GM15510 (cell line): ENCODE results near the gene CST8.

Experiments used
- POLR2A ChIP-seq: IDR thresholded peaks from 3 replicates; pipeline ENCODE4 v1.6.1; 2011; ENCODE audit warnings: borderline replicate concordance; ENCODE audit not compliant: insufficient read length; ENCODE audit errors: extremely low read depth

The CST8 gene

GRCh38 chr20:23461180-23461579 is 29.7 kb upstream of the CST8 start:
- TF ChIP-seq POLR2A: no peak

GRCh38 chr20:23475395-23475794 is 15.5 kb upstream of the CST8 start:
- TF ChIP-seq POLR2A: no peak

- no peak for TF ChIP-seq POLR2A
Measured at GRCh38 chr20:23476015-23476754, 14.7 kb upstream of the CST8 start.

GRCh38 chr20:23477223-23477622 is 13.7 kb upstream of the CST8 start:
- TF ChIP-seq POLR2A: no peak

GRCh38 chr20:23479043-23479442 is 11.9 kb upstream of the CST8 start:
- no peak for TF ChIP-seq POLR2A

GRCh38 chr20:23482138-23482537 is 8.8 kb upstream of the CST8 start:
- TF ChIP-seq POLR2A: no peak

- TF ChIP-seq POLR2A: no peak
Measured at GRCh38 chr20:23484081-23484480, 6.8 kb upstream of the CST8 start.

GRCh38 chr20:23488470-23488869 is 2.4 kb upstream of the CST8 start:
- no peak for TF ChIP-seq POLR2A

- TF ChIP-seq POLR2A: no peak
Measured at GRCh38 chr20:23488996-23489395, 1.9 kb upstream of the CST8 start.

GRCh38 chr20:23492292-23492691 is 1.4 kb downstream of the CST8 start:
- TF ChIP-seq POLR2A: no peak

- no peak for TF ChIP-seq POLR2A
Measured at GRCh38 chr20:23493172-23493772, 2.4 kb downstream of the CST8 start.

- TF ChIP-seq POLR2A: no peak
Measured at GRCh38 chr20:23497536-23497935, 6.6 kb downstream of the CST8 start.

- no peak for TF ChIP-seq POLR2A
Measured at GRCh38 chr20:23501926-23502325, 11.0 kb downstream of the CST8 start.

GRCh38 chr20:23503649-23504048 is 12.7 kb downstream of the CST8 start:
- no peak for TF ChIP-seq POLR2A

- no peak for TF ChIP-seq POLR2A
Measured at GRCh38 chr20:23507346-23507745, 16.4 kb downstream of the CST8 start.

- TF ChIP-seq POLR2A: no peak
Measured at GRCh38 chr20:23508449-23509229, 17.7 kb downstream of the CST8 start.

- TF ChIP-seq POLR2A: no peak
Measured at GRCh38 chr20:23509247-23509913, 18.5 kb downstream of the CST8 start.
